HG03175 (cell line): ENCODE measurements around the gene FARP1.

Experiments used
- ATAC-seq: cut with Tn5 transposase; IDR thresholded peaks from one replicate; pipeline ENCODE4 v1.9.1; 2021; ENCODE audit warnings: mild to moderate bottlenecking, moderate library complexity; ENCODE audit not compliant: unreplicated experiment

The FARP1 gene

GRCh38 chr13:98452851-98453843 is 310.3 kb downstream of the FARP1 start:
- ATAC-seq, result no peak

- ATAC-seq, result no peak
Measured at GRCh38 chr13:98454389-98454881, 311.5 kb downstream of the FARP1 start.

- no peak for ATAC-seq
Measured at GRCh38 chr13:98456413-98456845, 313.5 kb downstream of the FARP1 start.

- no peak for ATAC-seq
Measured at GRCh38 chr13:98457053-98457452, 314.2 kb downstream of the FARP1 start.

GRCh38 chr13:98458431-98458830 is 315.5 kb downstream of the FARP1 start:
- ATAC-seq, result no peak

DNA sequence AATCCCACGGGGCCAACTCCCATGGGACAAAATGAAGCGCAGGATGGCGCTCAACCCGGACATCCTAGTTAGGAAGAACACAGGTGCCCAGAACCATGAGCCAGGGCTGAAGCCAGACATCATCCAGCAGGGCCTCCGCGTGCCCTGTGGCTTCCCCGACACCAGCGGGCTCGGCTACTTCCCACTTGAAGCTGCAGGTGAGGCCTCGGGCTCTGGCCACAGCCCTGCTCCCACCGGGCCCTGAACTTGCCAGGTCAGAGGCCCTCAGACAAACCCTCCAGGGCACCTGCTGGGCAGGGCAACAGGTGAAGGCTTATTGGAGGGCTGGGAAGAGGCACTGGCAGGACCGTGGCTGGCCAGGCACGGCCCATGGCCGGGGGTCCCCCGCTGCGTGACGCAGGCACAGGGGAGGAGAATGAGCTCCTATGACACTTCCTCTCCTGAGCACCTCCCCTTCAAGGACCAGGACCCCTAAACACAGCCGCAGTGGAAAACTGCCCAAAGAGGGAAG is 316.3 kb downstream of the FARP1 start:
- no peak for ATAC-seq

DNA sequence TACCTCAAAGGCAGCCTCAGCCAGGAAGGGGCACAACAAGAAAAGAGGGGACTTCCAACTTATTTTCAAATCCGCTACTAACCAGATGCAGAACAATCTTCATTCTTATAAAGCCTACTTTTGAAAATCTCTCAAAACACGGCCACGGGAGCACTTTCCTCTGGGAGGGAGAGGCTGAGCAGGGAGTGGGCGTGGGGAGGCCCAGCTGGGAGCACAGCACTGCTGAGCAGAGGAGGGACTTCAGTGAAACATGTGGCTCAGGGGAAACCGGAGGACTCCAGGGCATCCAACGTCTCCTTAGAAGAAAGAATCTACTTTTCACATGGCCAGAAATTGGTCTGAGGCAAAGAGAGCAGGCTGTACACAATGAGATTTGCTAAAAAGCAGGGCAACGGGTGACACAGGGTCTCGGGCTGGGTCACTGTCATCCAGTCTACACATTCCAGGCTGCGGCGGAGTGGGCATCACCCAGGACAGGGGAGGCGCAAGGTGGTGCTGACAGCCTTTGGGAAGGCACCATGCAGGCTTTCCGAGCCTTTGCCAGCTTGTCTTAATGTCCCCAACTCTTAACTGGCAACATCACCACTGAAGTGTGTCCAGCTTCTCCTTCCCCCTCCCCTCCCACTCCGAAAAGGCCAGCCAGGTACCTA is 317.0 kb downstream of the FARP1 start:
- no peak for ATAC-seq

- ATAC-seq, result no peak
Measured at GRCh38 chr13:98460516-98460915, 317.6 kb downstream of the FARP1 start.

DNA sequence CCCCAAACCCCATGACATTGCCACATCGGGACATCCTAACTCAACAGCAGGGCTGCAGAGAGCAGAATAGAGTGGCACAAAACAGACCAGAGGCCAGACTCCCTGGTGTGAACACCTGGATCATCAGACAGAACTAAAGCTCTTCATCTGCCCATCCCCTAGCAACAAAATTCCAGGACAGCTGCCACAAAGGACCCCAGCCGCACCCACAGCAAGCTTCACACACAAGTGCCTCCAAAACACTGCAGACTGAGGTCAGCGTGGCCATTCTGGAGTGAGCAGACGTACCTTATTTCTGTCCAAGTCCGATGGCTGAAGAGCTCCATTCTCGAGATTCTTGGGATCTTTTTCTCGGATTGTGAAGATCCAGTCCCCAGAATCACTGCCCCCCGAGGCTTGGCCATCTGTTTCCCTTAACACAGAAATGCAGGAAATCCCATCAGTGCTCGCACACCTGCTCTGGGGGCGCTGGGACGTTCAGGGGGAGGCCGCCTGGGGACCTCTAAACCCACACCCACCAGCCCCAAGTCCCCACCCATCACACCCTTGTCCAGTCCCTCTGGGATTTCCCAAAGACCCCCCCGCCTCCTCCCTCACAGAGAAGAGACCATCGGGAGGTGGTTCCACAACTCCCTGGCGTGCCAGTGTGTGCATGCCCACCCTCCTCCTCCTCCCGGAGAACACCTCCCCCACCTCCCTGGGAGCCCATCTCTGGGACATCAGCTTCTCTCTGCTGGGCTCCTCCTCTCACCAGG is 318.8 kb downstream of the FARP1 start:
- no peak for ATAC-seq

DNA sequence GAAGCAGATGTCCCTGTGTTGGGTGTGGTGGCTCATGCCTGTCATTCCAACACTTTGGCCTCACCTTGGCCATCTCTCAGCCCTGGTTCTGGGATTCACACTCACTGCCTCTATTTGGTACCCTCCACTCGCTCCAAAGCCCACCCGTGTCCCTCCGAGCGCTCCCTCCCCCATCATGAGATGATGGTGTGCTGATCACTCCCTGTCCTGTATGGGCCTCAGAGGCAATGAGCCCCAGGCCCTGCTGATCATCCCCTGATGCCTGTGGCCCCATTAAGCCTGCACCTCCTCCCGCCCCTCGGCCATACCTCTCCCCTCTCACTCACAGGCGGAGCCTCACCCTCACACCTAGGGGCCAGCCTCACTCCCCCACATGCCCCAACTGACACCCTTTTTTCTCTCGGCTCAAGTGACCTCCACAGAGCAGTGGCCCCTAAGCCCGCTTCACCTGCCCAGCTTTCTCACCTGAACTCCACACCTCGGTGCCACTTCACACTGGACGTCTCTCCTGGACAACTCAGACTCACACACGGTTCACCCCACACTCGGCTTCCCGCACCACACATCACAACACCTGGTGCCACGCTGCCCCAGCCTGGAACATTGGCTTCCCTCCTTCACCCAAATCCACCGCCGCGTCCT is 319.5 kb downstream of the FARP1 start:
- no peak for ATAC-seq

GRCh38 chr13:98462946-98463345 is 320.1 kb downstream of the FARP1 start:
- ATAC-seq, result no peak

DNA sequence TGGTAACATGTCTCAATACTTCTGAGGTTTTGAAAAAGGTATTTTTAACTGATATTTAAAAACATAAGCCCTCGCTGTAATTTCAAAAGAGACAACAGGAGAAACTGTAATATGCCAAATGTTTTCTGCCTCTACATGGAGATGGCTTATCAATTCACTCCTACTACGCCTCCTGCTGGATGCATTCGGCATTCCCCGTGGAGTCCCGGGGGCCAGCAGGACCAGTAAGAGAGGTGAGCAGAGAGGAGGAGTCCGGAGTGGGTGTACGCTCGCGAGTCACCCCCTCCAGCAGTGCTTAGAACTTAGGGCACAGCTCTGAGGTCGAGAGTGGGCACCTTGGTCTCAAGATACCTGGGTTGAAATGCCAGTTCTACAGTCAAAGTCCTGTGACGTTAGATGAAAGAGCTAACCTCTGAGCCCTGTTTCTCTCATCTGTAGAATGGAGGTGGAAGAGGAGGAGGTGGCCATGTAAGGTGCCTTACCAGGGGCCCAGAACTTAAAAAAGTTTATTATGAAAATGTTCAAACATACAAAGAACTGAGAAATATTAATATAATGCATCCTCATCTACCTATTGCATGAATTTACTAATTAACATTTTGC is 323.8 kb downstream of the FARP1 start:
- ATAC-seq, result no peak

DNA sequence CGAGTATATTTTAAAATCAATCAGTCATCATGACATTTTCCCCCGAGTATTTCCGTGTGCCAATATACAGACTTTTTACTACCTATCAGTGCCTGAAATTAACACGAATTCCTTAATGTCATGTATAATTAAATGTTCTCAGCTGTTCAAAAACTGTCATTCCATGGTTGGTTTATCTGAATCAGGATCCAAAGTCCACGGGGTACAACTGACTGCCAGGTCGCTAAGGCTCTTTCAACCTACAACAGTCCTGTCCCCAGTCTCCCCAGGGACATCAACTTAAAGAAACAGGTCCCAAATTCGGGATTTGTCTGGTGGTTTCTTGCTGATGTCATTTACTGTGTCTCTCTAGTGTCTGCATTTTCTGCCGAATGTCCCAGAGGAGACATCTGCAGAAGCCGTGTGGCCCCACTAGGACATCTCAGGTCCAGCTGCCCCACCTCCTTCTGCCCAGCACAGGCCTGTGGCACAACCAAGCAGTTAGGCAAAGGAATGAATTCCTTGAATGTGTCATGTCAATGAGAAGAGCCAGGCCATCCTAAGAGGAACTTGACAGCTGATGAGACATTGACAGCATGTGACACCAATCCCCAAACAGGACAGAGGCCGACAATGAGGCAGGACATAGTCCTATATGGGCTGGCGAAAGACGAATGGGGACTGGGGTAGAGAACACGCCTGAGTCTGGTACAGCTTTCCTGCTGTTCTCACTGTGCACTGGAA is 324.5 kb downstream of the FARP1 start:
- ATAC-seq, result no peak

DNA sequence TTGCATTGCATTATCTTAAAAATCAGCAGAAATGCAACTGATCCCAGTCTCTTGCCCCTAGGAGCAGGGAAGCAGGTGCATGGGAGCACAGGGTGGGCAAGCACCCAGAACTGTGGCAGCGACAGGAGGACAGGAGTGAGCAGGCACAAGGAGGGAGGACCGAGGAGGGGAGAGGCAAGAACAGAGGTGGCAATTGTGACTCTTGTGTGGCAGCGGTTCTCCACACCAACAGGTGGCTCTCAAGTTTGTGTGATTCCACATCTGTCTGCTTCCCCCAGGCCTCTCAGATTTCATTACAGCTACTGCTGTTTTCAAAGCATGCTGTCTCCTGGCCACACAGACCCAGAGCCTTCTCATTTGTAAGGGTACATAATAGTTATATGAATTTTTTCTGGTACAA is 325.5 kb downstream of the FARP1 start:
- ATAC-seq, result no peak

GRCh38 chr13:98468929-98469328 is 326.0 kb downstream of the FARP1 start:
- no peak for ATAC-seq

GRCh38 chr13:98470920-98471319 is 328.0 kb downstream of the FARP1 start:
- no peak for ATAC-seq

- ATAC-seq, result no peak
Measured at GRCh38 chr13:98471934-98472333, 329.0 kb downstream of the FARP1 start.

- ATAC-seq, result no peak
Measured at GRCh38 chr13:98473135-98473787, 330.4 kb downstream of the FARP1 start.

DNA sequence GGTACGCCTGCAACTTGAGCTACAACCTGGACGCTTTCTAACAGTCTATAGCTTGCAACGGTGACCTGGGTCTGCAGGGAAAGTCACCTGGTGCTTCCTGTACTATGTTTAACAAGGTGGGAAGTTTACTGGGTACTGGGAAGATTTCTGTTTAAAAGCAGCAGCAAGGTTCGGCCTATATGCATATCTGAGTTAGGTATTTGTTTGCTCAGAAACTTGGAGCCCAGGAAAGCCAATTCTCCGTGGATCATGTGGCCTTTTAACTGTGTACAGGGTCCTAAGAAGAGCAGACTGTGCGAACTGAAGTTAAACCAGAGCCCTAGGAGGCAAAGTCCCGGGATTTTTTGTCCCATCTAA is 330.9 kb downstream of the FARP1 start:
- no peak for ATAC-seq
